Gastrocnemius medialis (tissue), 4 donors: ENCODE results near the gene FEM1B.

Source experiments
- POLR2A ChIP-seq, 2 donors: fragments of 450-650 bp; IDR thresholded peaks; one replicate each; pipeline ENCODE4 v1.6.1; 2017; ENCODE audit warnings: antibody characterized with exemption in 2 of 2, mild to moderate bottlenecking in 2 of 2, moderate library complexity in 2 of 2
- TF ChIP-seq, protein P1 (sequence below), 5 experiments: fragments of 450-650 bp in 3 of 5; fragments of 200-600 bp in 2 of 5; sonication (generic) in 2 of 5; IDR thresholded peaks in 4 of 5; conservative IDR thresholded peaks in 1 of 5; 1 replicate in 4 of 5; 2 replicates in 1 of 5; pipeline ENCODE4 v1.5.1; 2016 to 2019; ENCODE audit warnings: antibody characterized with exemption in 5 of 5, mild to moderate bottlenecking in 3 of 5, moderate library complexity in 3 of 5

DNA sequence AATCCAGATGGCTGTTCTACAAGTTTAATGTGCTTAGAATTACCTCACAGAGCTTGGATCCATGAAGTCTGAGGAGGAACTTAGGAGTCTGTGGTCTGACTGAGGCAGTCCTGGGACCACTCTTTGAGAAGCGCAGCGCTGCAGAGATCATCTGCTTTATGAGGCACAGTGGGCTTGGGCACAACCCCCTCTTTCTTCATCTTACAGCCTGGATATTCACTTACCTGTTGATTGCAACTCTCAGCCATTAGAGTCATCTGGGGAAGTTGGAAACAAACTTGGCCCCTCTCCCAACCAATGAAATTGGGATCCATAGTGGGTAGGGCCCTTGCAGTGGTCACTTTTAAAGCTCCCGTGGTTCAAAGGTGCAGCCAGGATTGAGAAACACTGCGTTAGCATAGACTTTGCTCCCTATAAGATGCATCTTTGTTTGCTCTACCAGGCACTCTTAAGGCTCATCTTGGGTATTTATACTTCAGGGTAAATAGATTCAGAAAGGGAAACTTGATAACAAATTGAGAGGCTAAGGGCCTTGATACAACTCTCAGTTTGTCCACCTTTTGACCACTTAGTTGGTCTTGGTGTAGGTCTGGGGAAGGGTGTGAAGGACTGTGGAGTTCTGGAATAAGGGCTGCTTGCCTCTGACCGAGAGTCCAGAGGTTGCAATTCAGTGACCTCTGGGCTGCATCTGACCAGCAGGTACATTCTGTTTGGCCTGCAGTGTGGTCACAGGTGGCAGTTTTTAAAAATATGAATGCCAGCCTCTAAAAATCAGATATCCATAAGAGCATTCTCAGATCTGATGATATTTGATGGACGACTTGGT lies 22.8 kb downstream of the FEM1B start:
- TF ChIP-seq, protein P1, sequence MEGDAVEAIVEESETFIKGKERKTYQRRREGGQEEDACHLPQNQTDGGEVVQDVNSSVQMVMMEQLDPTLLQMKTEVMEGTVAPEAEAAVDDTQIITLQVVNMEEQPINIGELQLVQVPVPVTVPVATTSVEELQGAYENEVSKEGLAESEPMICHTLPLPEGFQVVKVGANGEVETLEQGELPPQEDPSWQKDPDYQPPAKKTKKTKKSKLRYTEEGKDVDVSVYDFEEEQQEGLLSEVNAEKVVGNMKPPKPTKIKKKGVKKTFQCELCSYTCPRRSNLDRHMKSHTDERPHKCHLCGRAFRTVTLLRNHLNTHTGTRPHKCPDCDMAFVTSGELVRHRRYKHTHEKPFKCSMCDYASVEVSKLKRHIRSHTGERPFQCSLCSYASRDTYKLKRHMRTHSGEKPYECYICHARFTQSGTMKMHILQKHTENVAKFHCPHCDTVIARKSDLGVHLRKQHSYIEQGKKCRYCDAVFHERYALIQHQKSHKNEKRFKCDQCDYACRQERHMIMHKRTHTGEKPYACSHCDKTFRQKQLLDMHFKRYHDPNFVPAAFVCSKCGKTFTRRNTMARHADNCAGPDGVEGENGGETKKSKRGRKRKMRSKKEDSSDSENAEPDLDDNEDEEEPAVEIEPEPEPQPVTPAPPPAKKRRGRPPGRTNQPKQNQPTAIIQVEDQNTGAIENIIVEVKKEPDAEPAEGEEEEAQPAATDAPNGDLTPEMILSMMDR (IDR thresholded peaks at IDR 0.05 in 4 of 5, conservative IDR thresholded peaks at IDR 0.05 in 1 of 5) = no peak
- no peak for TF ChIP-seq POLR2A (IDR thresholded peaks at IDR 0.05)
